ENCODE measurements around the gene AP1G2. TPM values are rescaled to one million over a fixed set of nuclear protein-coding genes. Genes with fewer than 3 reads are reported as not detected.
"Not testable (repeated sequence)": the region's sequence is repeated elsewhere in the genome, so short reads cannot be mapped to it uniquely, and the experiment has no call there.

AP1G2 gene
- polyA plus RNA-seq, 4 donors, result 80.4 to 376 (median 181) TPM

DNA sequence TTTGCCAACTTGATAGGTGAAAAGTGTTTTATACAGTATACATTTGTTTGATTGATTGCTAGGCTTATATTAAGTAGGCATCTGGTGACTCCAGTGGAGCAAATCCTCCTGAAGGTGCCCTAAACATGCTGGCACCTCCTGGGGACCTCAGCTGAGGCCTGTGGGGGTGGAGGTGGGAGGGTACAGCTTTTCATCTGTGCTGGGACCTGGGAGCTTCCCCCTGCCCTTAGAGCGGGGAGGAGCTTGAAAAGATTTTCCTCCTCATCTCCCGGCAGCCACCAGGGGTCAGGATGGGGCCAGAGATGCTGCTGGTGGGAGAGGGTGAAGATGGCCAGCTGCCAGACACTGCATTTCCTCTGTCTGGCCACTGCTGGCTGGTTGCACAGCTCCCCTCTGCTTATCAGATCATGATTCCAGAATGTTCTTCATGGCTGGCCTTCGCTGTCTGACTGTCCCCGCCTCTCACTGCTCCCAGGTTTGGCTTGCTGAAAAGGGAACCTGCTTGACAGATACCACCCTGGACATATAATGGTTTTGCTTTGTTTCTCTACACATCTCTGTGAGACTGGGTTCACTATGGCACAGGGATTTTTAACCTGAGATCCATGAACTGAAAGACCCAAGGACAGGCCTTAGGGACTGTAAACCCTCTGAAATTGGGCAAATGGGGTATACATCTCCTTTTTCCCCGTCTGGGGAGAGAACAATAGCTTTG lies 21.4 kb upstream of the AP1G2 start:
- Histone ChIP-seq H3K4me1 (ENCODE audit: control insufficient read depth in 3 of 3, insufficient read depth in 2 of 3, low read depth in 1 of 3, low read length in 2 of 3) (peaks cover 0 to 4% (median 0%) of the 10 kb centered on the region in 3 donors), H3K27me3 (ENCODE audit: control insufficient read depth in 3 of 3, insufficient read depth in 3 of 3, low read length in 3 of 3) (no peaks in the 10 kb centered on the region), H3K36me3 (ENCODE audit: control insufficient read depth in 3 of 3, insufficient read depth in 2 of 3, low read depth in 1 of 3, low read length in 3 of 3) (no peaks in the 10 kb centered on the region), H3K9me3 (ENCODE audit: control insufficient read depth in 2 of 2, insufficient read depth in 1 of 2, low read depth in 1 of 2, low read length in 1 of 2) (no peaks in the 10 kb centered on the region), H3K27ac (ENCODE audit: low read depth in 1 of 3, low read length in 2 of 3) (peak overlapping the region in 1 of 3 donors; percentile 1), H3K4me3 (ENCODE audit: low read depth in 1 of 3, low read length in 3 of 3) (no peak overlapping the region)
- FAIRE-seq (no peak), DNase-seq (peak; percentile 83 to 93)
- WGBS, 3 donors, result 15 to 19% (median 17%) methylated on average over 5 of the region's 5 CpGs

DNA sequence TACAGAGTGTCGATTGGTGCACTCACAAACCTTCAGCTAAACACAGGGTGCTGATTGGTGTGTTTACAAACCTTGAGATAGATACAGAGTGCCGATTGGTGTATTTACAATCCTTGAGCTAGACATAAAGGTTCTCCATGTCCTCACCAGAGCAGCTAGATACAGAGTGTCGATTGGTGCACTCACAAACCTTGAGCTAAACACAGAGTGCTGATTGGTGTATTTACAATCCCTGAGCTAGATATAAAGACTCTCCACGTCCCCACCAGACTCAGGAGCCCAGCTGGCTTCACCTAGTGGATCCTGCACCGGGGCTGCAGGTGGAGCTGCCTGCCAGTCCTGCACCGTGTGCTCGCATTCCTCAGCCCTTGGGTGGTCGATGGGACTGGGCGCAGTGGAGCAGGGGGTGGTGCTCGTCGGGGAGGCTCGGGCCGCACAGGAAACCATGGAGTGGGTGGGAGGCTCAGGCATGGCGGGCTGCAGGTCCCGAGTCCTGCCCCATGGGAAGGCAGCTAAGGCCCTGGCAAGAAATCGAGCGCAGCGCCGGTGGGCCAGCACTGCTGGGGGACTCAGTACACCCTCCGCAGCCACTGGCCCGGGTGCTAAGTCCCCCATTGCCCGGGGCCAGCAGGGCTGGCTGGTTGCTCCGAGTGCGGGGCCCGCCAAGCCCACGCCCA lies 17.1 kb upstream of the AP1G2 start:
- not testable (repeated sequence) for H3K4me3 ChIP-seq (ENCODE audit: low read depth in 1 of 3, low read length in 3 of 3); H3K9me3 ChIP-seq (ENCODE audit: control insufficient read depth in 2 of 2, insufficient read depth in 1 of 2, low read depth in 1 of 2, low read length in 1 of 2); FAIRE-seq; H3K27me3 ChIP-seq (ENCODE audit: control insufficient read depth in 3 of 3, insufficient read depth in 3 of 3, low read length in 3 of 3); H3K36me3 ChIP-seq (ENCODE audit: control insufficient read depth in 3 of 3, insufficient read depth in 2 of 3, low read depth in 1 of 3, low read length in 3 of 3); H3K4me1 ChIP-seq (ENCODE audit: control insufficient read depth in 3 of 3, insufficient read depth in 2 of 3, low read depth in 1 of 3, low read length in 2 of 3); DNase-seq; H3K27ac ChIP-seq (ENCODE audit: low read depth in 1 of 3, low read length in 2 of 3)
- WGBS, 3 donors, result 90 to 94% (median 93%) methylated on average over 13 to 25 of the region's 26 CpGs

DNA sequence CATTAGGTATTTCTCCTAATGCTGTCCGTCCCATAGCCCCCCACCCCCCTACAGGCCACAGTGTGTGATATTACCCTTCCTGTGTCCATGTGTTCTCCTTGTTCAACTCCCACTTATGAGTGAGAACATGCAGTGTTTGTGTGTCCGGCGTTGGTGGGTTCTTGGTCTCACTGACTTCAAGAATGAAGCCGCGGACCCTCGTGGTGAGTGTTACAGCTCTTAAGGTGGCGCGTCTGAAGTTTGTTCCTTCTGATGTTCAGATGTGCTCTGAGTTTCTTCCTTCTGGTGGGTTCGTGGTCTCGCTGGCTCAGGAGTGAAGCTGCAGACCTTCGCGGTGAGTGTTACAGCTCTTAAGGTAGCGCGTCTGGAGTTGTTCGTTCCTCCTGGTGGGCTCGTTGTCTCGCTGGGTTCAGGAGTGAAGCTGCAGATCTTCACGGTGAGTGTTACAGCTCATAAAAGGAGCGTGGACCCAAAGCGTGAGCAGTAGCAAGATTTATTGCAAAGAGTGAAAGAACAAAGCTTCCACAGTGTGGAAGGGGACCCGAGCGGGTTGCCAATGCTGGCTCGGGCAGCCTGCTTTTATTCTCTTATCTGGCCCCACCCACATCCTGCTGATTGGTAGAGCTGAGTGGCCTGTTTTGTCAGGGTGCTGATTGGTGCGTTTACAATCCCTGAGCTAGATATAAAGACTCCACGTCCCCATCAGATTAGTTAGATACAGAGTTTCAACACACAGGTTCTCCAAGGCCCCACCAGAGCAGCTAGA lies 16.4 kb upstream of the AP1G2 start:
- not testable (repeated sequence) for H3K9me3 ChIP-seq (ENCODE audit: control insufficient read depth in 2 of 2, insufficient read depth in 1 of 2, low read depth in 1 of 2, low read length in 1 of 2); H3K27ac ChIP-seq (ENCODE audit: low read depth in 1 of 3, low read length in 2 of 3); H3K4me1 ChIP-seq (ENCODE audit: control insufficient read depth in 3 of 3, insufficient read depth in 2 of 3, low read depth in 1 of 3, low read length in 2 of 3); FAIRE-seq; H3K4me3 ChIP-seq (ENCODE audit: low read depth in 1 of 3, low read length in 3 of 3); H3K36me3 ChIP-seq (ENCODE audit: control insufficient read depth in 3 of 3, insufficient read depth in 2 of 3, low read depth in 1 of 3, low read length in 3 of 3); DNase-seq
- peaks cover 0 to 12% (median 3%) of the 10 kb centered on the region in 3 donors for H3K27me3 ChIP-seq (ENCODE audit: control insufficient read depth in 3 of 3, insufficient read depth in 3 of 3, low read length in 3 of 3)
- WGBS, 3 donors, result 81 to 85% (median 84%) methylated on average over 22 to 24 of the region's 25 CpGs

DNA sequence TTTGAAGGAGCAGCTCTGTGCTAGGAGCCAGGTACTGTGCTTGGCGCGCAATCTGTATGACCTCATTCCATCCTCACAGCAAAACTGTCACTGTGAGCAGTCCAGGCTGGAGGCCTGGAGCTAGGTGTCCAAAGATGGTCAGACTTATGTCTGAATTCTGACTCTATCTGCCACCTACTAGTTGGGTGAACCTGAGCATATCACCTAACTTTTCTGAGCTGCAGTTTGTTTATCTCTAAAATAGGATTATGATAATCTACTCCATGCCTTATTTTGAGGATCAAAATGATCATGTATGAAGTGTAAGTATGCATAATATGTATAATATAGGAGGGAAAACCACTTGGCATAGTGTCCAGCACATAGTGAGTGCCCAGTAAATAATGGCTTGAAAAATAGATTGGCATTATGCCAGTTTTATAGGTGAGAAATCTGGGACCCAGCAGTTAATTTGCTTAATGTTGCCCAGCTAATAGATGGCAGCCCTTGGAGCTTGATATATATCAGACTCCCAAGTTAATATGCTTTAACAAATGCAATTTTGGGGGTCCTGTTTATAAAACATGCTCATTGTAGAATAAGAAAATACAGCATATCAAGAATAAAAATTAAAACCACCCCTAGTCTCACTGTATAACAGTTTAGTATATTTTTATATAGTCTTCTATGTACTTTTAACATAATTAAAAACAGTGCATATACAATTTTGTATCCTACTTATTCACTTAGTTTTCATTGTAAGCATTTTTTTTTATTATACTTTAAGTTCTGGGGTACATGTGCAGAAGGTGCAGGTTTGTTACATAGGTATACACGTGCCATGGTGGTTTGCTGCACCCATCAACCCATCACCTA lies 15.5 kb upstream of the AP1G2 start:
- no peaks in the 10 kb centered on the region for H3K9me3 ChIP-seq (ENCODE audit: control insufficient read depth in 2 of 2, insufficient read depth in 1 of 2, low read depth in 1 of 2, low read length in 1 of 2)
- 84 to 92% (median 85%) methylated on average over 3 of the region's 3 CpGs for WGBS, 3 donors
- H3K4me1 ChIP-seq (ENCODE audit: control insufficient read depth in 3 of 3, insufficient read depth in 2 of 3, low read depth in 1 of 3, low read length in 2 of 3), result no peaks in the 10 kb centered on the region
- no peak for DNase-seq
- H3K4me3 ChIP-seq (ENCODE audit: low read depth in 1 of 3, low read length in 3 of 3), result no peak overlapping the region
- H3K27me3 ChIP-seq (ENCODE audit: control insufficient read depth in 3 of 3, insufficient read depth in 3 of 3, low read length in 3 of 3), result peaks cover 0 to 20% (median 3%) of the 10 kb centered on the region in 3 donors
- FAIRE-seq, result no peak
- H3K36me3 ChIP-seq (ENCODE audit: control insufficient read depth in 3 of 3, insufficient read depth in 2 of 3, low read depth in 1 of 3, low read length in 3 of 3), result no peaks in the 10 kb centered on the region
- H3K27ac ChIP-seq (ENCODE audit: low read depth in 1 of 3, low read length in 2 of 3), result no peak overlapping the region

DNA sequence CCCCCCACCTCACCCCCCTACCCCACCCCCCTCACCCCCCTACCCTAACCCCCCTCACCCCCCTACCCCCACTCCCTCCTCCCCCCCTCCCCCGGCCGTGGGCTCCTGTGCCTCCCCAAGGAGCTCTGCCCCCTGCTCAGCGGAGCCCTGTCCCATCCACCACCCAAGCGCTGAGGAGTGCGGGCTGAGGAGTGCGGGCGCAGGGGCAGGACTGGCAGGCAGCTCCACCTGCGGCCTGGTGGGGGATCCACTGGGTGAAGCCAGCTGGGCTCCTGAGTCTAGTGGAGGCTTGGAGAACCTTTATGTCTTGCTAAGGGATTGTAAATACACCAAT lies 13.3 kb upstream of the AP1G2 start:
- no peak for FAIRE-seq
- WGBS, 3 donors, result 93 to 95% (median 95%) methylated on average over 5 to 6 of the region's 8 CpGs

DNA sequence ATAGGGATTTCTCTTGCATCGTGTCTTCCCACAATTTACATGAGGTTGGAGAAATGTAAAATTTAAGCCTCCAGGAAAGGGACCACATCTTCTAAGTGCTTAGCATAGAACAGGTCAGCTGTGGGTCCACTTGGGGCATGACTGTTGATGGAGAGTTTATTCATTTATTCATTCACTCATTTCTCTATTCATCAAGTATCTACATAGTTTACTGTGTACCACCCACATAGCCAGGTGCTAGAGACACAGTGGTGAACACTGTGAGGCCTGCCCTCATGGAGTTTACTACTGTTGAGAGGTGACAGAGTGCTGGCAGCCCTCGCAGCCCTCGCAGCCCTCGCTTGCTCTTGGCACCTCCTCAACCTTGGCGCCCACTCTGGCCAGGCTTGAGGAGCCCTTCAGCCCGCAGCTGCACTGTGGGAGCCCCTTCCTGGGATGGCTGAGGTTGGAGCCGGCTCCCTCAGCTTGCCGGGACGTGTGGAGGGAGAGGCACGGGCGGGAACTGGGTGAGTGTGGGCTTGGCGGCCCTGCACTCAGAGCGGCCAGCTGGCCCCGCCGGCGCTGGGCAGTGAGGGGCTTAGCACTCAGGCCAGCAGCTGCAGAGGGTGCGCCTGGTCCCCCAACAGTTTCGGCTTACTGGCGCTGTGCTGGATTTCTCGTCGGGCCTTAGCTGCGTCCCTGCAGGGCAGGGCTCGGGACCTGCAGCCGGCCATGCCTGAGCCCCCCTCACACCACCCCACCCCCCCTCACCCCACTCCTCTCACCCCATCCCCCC lies 12.7 kb upstream of the AP1G2 start:
- no peak overlapping the region for H3K27ac ChIP-seq (ENCODE audit: low read depth in 1 of 3, low read length in 2 of 3)
- H3K4me1 ChIP-seq (ENCODE audit: control insufficient read depth in 3 of 3, insufficient read depth in 2 of 3, low read depth in 1 of 3, low read length in 2 of 3), result no peaks in the 10 kb centered on the region
- no peak overlapping the region for H3K4me3 ChIP-seq (ENCODE audit: low read depth in 1 of 3, low read length in 3 of 3)
- H3K27me3 ChIP-seq (ENCODE audit: control insufficient read depth in 3 of 3, insufficient read depth in 3 of 3, low read length in 3 of 3), result peaks cover 8 to 43% (median 23%) of the 10 kb centered on the region in 3 donors
- no peaks in the 10 kb centered on the region for H3K9me3 ChIP-seq (ENCODE audit: control insufficient read depth in 2 of 2, insufficient read depth in 1 of 2, low read depth in 1 of 2, low read length in 1 of 2)
- no peak for DNase-seq
- no peak for FAIRE-seq
- no peaks in the 10 kb centered on the region for H3K36me3 ChIP-seq (ENCODE audit: control insufficient read depth in 3 of 3, insufficient read depth in 2 of 3, low read depth in 1 of 3, low read length in 3 of 3)
- 88 to 93% (median 89%) methylated on average over 24 of the region's 24 CpGs for WGBS, 3 donors

More for the DNA sequence above, 13.3 kb upstream of the AP1G2 start:
- Histone ChIP-seq H3K4me1 (ENCODE audit: control insufficient read depth in 3 of 3, insufficient read depth in 2 of 3, low read depth in 1 of 3, low read length in 2 of 3) (no peaks in the 10 kb centered on the region), H3K36me3 (ENCODE audit: control insufficient read depth in 3 of 3, insufficient read depth in 2 of 3, low read depth in 1 of 3, low read length in 3 of 3) (no peaks in the 10 kb centered on the region), H3K27me3 (ENCODE audit: control insufficient read depth in 3 of 3, insufficient read depth in 3 of 3, low read length in 3 of 3) (peaks cover 4 to 40% (median 18%) of the 10 kb centered on the region in 3 donors), H3K9me3 (ENCODE audit: control insufficient read depth in 2 of 2, insufficient read depth in 1 of 2, low read depth in 1 of 2, low read length in 1 of 2) (no peaks in the 10 kb centered on the region), H3K4me3 (ENCODE audit: low read depth in 1 of 3, low read length in 3 of 3) (no peak overlapping the region), H3K27ac (ENCODE audit: low read depth in 1 of 3, low read length in 2 of 3) (no peak overlapping the region)
- DNase-seq, result no peak

DNA sequence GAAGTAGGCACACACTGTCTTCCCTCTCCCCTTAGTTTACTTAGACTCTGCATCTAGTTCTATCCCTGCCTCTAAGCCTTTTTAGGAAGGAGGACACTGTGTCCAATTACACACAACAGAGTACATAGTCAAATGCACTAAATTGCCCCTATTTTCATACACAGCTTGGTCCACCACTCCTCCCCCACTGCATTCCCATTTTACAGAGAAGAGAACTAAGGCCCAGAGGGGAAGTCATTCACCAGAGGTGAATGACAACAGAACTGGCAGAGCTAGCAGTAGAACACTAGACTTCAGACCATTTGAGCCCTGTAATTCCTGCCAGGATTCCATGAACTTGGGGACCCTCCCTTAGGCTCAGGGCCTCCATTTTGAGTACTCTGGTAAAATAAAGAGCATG lies 12.1 kb upstream of the AP1G2 start:
- H3K9me3 ChIP-seq (ENCODE audit: control insufficient read depth in 2 of 2, insufficient read depth in 1 of 2, low read depth in 1 of 2, low read length in 1 of 2), result no peaks in the 10 kb centered on the region
- H3K4me1 ChIP-seq (ENCODE audit: control insufficient read depth in 3 of 3, insufficient read depth in 2 of 3, low read depth in 1 of 3, low read length in 2 of 3), result no peaks in the 10 kb centered on the region
- H3K4me3 ChIP-seq (ENCODE audit: low read depth in 1 of 3, low read length in 3 of 3), result no peak overlapping the region
- peaks cover 8 to 49% (median 27%) of the 10 kb centered on the region in 3 donors for H3K27me3 ChIP-seq (ENCODE audit: control insufficient read depth in 3 of 3, insufficient read depth in 3 of 3, low read length in 3 of 3)
- no peaks in the 10 kb centered on the region for H3K36me3 ChIP-seq (ENCODE audit: control insufficient read depth in 3 of 3, insufficient read depth in 2 of 3, low read depth in 1 of 3, low read length in 3 of 3)
- FAIRE-seq (no peak), DNase-seq (no peak)
- no peak overlapping the region for H3K27ac ChIP-seq (ENCODE audit: low read depth in 1 of 3, low read length in 2 of 3)

Data from small intestine (tissue), 7 donors.